NT2/D1 (cell line): ENCODE data around the gene NTN4.

Experiments
- DNase-seq: peaks from one replicate; pipeline ENCODE4 v3.0.0-alpha.2; 2011; ENCODE audit warnings: low read depth, low spot score
- H3K27me3 ChIP-seq: 2 replicates; pipeline ENCODE4 v1.6.0; 2011; ENCODE audit warnings: mild to moderate bottlenecking; ENCODE audit not compliant: insufficient read length, insufficient read depth
- H3K36me3 ChIP-seq: 2 replicates; pipeline ENCODE4 v1.6.1; 2011; ENCODE audit warnings: mild to moderate bottlenecking, low read length, mixed read lengths; ENCODE audit not compliant: insufficient read depth, insufficient read length
- H3K4me1 ChIP-seq: 2 replicates; pipeline ENCODE4 v1.5.1; 2011; ENCODE audit not compliant: insufficient read depth, insufficient read length
- H3K4me3 ChIP-seq: 2 replicates; pipeline ENCODE4 v1.5.1; 2011; ENCODE audit warnings: low read depth; ENCODE audit not compliant: insufficient read length
- H3K9ac ChIP-seq: 2 replicates; pipeline ENCODE4 v1.6.0; 2011; ENCODE audit warnings: low read depth; ENCODE audit not compliant: insufficient read length
- H3K9me3 ChIP-seq: 2 replicates; pipeline ENCODE4 v1.5.1; 2011; ENCODE audit warnings: mild to moderate bottlenecking, low read length; ENCODE audit not compliant: insufficient read depth
- SUZ12 ChIP-seq: IDR thresholded peaks from 2 replicates; pipeline ENCODE4 v1.6.1; 2011; ENCODE audit not compliant: insufficient read length, insufficient read depth; ENCODE audit errors: extremely low read depth
- YY1 ChIP-seq: IDR thresholded peaks from 2 replicates; pipeline ENCODE4 v1.6.1; 2011; ENCODE audit not compliant: insufficient read length, insufficient read depth
- ZNF274 ChIP-seq: IDR thresholded peaks from 2 replicates; pipeline ENCODE4 v1.6.1; 2011; ENCODE audit warnings: mild to moderate bottlenecking, low read depth, low read length

NTN4 gene

DNA sequence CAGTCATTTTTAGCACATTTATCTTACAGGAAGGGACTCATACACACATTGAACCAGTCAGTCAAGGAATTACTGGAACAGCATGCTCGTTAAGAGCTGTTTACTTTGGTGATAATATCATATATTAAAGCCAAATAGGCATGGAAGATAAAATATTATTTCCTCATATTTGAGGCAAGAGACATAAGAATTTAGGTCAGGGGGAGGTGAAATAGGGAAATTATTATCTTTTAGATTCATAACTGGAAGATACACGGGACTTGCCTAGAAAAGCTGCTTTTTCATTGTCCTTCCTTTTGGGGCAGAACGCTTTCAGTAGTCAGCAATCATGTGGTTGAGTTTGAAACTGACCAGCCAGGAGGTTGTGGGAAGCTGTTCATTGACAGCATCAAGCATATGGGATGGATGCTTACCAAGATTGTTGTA is 72.5 kb downstream of the NTN4 start:
- Histone ChIP-seq H3K4me3 (no peak overlapping the region), H3K9ac (no peak overlapping the region)
- no peak for DNase-seq

DNA sequence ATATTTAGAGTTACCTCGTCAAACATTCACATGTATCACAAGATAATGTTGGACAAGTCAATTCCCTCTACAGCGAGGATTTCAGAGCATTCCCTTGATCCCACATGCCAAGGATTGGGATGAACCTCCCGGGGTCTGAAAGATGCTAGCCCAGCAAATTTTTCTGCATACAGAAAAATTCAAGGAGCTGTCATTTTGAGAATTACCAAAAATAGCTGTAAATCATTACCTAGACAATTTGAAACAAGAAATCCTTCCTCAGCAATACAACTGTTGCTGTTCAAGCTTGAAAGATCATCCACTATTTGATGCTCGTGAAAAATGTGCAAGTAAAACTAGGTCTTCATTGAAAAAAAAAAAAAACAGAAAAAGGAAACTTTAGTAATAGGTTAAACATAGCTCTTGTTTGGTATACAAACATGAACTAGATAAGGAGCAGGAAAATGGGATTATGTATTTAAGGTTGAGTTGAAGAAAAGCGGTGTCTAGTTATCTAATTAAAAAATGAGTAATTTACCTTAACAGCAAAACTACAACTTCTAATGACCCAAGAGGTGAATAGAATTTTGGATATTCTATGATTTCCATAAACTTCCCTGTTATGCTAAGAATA is 73.1 kb downstream of the NTN4 start:
- no peaks in the 10 kb centered on the region for H3K36me3 ChIP-seq
- no peaks in the 10 kb centered on the region for H3K9me3 ChIP-seq
- no peak overlapping the region for H3K9ac ChIP-seq
- no peak overlapping the region for H3K4me3 ChIP-seq
- TF ChIP-seq YY1 (no peak), ZNF274 (no peak), SUZ12 (no peak)
- no peaks in the 10 kb centered on the region for H3K27me3 ChIP-seq
- no peaks in the 10 kb centered on the region for H3K4me1 ChIP-seq
- no peak for DNase-seq

More for the DNA sequence above, 72.5 kb downstream of the NTN4 start:
- H3K27me3 ChIP-seq: no peaks in the 10 kb centered on the region
- no peak for TF ChIP-seq ZNF274
- no peak for TF ChIP-seq SUZ12
- TF ChIP-seq YY1: no peak
- H3K9me3 ChIP-seq: no peaks in the 10 kb centered on the region
- H3K4me1 ChIP-seq: no peaks in the 10 kb centered on the region
- H3K36me3 ChIP-seq: no peaks in the 10 kb centered on the region

DNA sequence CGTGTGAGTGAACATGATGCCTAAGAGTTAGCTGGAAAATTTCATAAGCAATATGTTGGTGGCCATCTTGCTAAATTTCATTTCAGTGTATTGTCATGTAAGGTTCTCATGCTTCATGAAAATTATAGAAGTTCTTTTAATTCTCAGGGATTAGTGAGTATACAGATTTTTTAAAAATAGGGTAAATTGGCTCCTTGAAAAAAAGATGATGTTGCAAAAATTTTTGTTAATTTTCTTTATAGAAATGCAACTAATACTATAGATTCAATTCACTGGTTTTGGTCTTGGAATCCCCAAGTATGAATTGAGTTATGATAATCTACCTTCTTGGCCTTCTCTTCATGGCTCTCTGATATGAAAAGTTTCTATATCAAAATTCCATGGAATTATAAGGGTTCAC is 75.4 kb downstream of the NTN4 start:
- Histone ChIP-seq H3K9ac (no peak overlapping the region), H3K4me1 (no peaks in the 10 kb centered on the region), H3K4me3 (no peak overlapping the region), H3K27me3 (no peaks in the 10 kb centered on the region), H3K9me3 (no peaks in the 10 kb centered on the region), H3K36me3 (no peaks in the 10 kb centered on the region)
- DNase-seq: no peak
- TF ChIP-seq SUZ12 (no peak), YY1 (no peak), ZNF274 (no peak)

DNA sequence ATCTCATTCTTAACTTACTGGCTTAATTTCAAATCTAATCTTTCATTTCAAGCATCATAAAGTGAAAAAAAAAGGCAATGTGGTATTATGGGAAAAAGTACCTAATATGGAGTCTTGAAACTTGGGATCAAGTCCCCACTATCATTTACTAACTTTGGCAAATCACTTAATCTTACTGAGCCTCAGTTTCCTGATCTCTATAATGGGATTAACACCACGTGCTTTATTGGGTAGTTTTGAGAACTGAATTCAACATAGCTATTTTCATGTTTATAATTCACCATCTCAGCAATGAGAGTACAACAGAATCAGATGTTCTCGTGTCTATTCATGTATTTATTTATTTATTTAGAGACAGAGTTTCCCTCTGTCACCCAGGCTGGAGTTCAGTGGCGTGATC is 78.3 kb downstream of the NTN4 start:
- DNase-seq: no peak
- Histone ChIP-seq H3K36me3 (no peaks in the 10 kb centered on the region), H3K4me3 (no peak overlapping the region), H3K9ac (no peak overlapping the region), H3K9me3 (no peaks in the 10 kb centered on the region), H3K27me3 (no peaks in the 10 kb centered on the region), H3K4me1 (no peaks in the 10 kb centered on the region)
- no peak for TF ChIP-seq SUZ12
- TF ChIP-seq YY1: no peak
- no peak for TF ChIP-seq ZNF274

DNA sequence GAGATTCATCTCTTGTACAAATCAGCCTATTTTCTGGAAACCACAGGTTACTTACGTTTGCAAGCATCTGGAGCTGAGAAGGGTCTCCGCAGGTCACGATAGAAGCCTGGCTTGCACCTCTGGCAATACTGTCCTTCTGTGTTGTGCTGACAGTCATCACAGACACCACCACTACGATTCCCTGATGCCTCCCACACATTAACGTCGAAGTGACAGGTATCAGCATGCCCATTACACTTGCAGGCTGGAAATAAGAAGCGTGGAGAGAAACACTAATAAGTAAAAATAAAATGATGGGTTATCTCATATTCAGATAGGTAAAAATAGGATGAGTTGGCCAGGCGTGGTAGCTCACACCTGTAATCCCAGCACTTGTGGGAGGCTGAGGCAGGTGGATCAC is 80.2 kb downstream of the NTN4 start:
- H3K9me3 ChIP-seq: no peaks in the 10 kb centered on the region
- H3K9ac ChIP-seq: no peak overlapping the region
- no peaks in the 10 kb centered on the region for H3K27me3 ChIP-seq
- no peaks in the 10 kb centered on the region for H3K4me1 ChIP-seq
- TF ChIP-seq SUZ12: no peak
- TF ChIP-seq YY1: no peak
- no peak for TF ChIP-seq ZNF274
- no peak overlapping the region for H3K4me3 ChIP-seq
- no peaks in the 10 kb centered on the region for H3K36me3 ChIP-seq
- DNase-seq: no peak

DNA sequence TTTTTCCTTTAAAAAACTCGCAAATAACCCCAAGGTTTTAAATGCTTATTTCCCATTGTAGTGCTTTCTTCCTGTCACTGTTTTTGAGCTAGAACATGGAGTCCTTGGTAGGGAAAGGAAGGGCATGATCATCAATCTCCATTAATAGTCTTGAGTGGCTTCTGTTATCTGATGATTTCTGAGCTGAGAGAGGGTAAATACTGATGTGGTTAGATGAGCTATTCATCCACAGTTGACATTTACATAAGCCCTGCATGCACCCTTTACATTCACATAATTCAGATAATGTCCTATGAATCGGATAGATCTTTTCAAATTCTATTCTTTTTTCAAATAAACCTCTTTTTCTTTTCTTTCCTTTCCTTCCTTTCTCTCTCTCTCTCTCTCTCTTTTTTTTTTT is 81.4 kb downstream of the NTN4 start:
- TF ChIP-seq SUZ12: no peak
- no peak for TF ChIP-seq YY1
- TF ChIP-seq ZNF274: no peak

DNA sequence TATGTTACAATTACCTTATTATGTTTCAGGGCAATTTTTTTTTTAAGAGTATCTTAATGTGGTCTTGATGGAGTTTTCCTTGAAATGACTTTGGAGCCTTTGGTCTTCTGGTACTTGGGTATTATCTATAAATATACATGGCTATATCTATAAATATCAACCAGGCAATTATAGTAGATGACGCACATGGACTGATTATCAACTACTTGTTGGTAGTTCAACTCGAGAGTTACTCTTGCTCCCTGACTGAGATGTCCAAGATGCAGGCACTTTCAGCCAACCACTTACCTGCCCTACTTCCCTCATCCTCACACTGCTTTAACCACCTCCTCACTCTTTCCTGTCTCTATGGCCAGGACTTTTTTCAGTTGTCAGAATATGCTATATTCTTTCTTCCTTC is 85.4 kb downstream of the NTN4 start:
- H3K36me3 ChIP-seq: no peaks in the 10 kb centered on the region
- no peaks in the 10 kb centered on the region for H3K9me3 ChIP-seq
- no peak for DNase-seq
- H3K4me1 ChIP-seq: no peaks in the 10 kb centered on the region
- TF ChIP-seq YY1 (no peak), ZNF274 (no peak), SUZ12 (no peak)
- no peak overlapping the region for H3K9ac ChIP-seq
- H3K4me3 ChIP-seq: no peak overlapping the region
- H3K27me3 ChIP-seq: no peaks in the 10 kb centered on the region

More for the DNA sequence above, 81.4 kb downstream of the NTN4 start:
- Histone ChIP-seq H3K4me1 (no peaks in the 10 kb centered on the region), H3K9ac (no peak overlapping the region), H3K36me3 (no peaks in the 10 kb centered on the region), H3K9me3 (no peaks in the 10 kb centered on the region), H3K27me3 (no peaks in the 10 kb centered on the region), H3K4me3 (no peak overlapping the region)
- DNase-seq: no peak

DNA sequence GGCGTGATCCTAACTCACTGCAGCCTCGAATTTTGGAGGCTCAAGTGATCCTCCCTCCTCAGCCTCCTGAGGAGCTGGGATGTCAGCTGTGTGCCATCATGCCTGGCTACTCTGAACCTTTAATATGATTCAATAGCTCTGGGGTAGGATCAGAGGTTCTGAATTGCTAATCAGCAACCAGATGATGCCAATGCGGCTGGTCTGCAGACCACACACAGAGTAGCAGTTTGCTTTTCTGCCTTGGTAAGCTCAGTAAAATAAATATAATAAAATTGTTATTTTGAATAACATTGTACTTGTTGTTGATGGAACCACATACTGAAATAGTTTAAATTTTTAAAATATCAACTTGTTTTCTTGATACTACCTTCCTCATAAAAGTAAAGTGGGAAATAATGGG is 86.6 kb downstream of the NTN4 start:
- Histone ChIP-seq H3K4me1 (no peaks in the 10 kb centered on the region), H3K9me3 (no peaks in the 10 kb centered on the region), H3K9ac (no peak overlapping the region), H3K27me3 (no peaks in the 10 kb centered on the region), H3K4me3 (no peak overlapping the region), H3K36me3 (no peaks in the 10 kb centered on the region)
- DNase-seq: no peak
- no peak for TF ChIP-seq YY1
- no peak for TF ChIP-seq ZNF274
